ENCODE results near the gene BEST1.

DNA sequence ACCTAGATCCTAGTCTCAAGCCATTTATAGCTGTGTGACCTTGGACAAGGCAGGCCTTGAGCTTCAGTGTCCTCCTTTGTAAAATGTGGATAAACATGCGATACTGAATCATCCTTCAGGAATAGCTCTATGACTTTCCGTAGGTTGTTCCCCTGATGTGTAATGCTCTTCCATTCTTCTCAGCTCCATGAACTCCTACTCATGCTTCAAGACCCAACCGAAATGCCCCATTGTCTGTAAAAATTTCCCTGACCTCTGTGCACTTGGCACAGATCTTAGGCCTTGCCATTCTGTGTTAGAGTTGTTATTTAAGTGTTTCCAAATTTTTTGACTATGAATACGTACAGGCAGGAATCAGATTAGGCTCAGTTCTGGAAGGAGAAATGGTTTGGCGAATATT is 3.3 kb upstream of the BEST1 start:
- TF ChIP-seq, protein P1, sequence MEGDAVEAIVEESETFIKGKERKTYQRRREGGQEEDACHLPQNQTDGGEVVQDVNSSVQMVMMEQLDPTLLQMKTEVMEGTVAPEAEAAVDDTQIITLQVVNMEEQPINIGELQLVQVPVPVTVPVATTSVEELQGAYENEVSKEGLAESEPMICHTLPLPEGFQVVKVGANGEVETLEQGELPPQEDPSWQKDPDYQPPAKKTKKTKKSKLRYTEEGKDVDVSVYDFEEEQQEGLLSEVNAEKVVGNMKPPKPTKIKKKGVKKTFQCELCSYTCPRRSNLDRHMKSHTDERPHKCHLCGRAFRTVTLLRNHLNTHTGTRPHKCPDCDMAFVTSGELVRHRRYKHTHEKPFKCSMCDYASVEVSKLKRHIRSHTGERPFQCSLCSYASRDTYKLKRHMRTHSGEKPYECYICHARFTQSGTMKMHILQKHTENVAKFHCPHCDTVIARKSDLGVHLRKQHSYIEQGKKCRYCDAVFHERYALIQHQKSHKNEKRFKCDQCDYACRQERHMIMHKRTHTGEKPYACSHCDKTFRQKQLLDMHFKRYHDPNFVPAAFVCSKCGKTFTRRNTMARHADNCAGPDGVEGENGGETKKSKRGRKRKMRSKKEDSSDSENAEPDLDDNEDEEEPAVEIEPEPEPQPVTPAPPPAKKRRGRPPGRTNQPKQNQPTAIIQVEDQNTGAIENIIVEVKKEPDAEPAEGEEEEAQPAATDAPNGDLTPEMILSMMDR (IDR thresholded peaks at IDR 0.05; ENCODE audit: extremely low read depth in 1 of 2, insufficient read depth in 1 of 2, low read depth in 1 of 2, low read length in 2 of 2), result no peak
- TF ChIP-seq POLR2AphosphoS5 (IDR thresholded peaks at IDR 0.05; ENCODE audit: insufficient read depth, low read depth, low read length) (no peak), POLR2A (IDR thresholded peaks at IDR 0.05; ENCODE audit: low read depth, low read length) (no peak)
